Measurements from ENCODE around the gene ATP2B1.

Gene ATP2B1

GRCh38 chr12:89539426-89540223 lies 169.0 kb downstream of the ATP2B1 start:
- DNase-seq (ENCODE audit: low read depth): no peak

GRCh38 chr12:89538897-89539296 lies 169.7 kb downstream of the ATP2B1 start:
- DNase-seq (ENCODE audit: low read depth): no peak
